GM21576 (cell line): ENCODE results near the gene CCDC51.
"Not testable (repeated sequence)": the region's sequence is repeated elsewhere in the genome, so short reads cannot be mapped to it uniquely, and the experiment has no call there.

Experiments used
- ATAC-seq: cut with Tn5 transposase; IDR thresholded peaks from one replicate; pipeline ENCODE4 v1.9.1; 2021; ENCODE audit warnings: mild to moderate bottlenecking, moderate library complexity; ENCODE audit not compliant: unreplicated experiment

Gene CCDC51

DNA sequence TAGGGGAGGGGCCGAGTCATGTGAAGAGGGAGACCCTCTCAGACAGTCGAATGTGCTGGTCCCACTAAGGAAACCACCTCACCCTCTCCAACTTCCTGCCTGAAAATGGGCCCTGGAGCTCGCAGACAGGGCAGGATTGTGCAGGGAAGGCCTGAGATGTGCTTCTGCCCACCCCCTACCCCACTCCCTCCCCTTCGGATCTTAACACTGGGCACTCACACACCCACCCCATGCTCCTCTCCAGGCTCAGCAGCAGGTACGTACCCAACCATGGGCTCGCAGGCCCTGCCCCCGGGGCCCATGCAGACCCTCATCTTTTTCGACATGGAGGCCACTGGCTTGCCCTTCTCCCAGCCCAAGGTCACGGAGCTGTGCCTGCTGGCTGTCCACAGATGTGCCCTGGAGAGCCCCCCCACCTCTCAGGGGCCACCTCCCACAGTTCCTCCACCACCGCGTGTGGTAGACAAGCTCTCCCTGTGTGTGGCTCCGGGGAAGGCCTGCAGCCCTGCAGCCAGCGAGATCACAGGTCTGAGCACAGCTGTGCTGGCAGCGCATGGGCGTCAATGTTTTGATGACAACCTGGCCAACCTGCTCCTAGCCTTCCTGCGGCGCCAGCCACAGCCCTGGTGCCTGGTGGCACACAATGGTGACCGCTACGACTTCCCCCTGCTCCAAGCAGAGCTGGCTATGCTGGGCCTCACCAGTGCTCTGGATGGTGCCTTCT, 26.6 kb upstream of the CCDC51 start:
- ATAC-seq, result no peak

DNA sequence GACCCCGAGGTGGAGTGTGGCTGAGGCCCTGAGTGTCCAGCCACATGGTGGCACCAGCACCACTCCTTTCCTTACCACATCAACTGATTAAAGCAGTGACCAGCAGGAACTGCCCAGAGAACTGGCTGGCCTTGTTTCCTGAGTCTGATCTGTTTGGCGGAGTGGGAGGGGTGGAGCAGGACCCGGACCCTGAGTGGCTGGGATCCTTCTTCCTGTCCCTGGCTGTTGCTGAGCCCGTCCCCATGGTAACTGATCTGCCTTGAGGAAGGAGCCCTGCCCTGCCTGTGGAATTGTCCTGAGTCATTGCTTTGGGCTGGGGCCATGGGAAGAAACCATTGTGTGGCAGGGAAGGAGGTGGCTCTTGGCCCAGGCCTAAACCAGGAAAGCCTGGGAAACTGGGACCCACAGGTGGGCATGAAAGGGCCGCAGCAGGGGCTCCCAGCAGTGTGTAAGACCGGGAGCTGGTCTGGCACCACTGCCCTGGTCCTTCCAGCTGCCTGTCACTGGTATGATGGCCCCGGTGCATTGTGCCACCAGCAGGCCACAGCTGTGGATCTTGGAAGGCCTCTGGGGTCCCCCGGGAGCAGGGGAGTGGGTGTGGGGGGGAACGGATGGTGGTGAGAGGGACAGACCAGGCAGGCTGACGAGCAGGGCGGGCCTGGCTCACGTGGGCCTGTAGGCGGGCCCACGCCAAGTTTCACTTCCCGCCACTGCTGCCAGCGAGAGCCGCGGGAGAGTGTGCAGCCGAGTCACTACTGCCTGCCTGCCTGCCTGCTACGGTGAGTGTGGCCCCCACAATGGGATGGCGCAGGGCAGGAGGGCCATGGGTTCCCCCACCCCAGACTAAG, 25.8 kb upstream of the CCDC51 start:
- peak; percentile 82 for ATAC-seq

DNA sequence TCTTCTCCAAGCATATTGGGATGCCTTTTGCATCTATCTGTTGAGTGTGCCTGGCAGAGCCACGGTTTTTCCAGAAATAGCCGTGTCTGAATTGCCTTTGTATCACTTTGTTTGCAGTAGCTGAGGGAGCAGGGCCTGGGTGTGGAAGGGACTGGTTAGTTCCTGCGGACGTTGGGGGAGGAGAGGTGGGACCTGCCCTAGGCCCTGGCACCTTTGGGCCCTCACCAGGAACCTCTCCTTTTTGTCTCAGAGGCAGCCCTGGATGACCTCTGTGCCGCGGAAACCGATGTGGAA, 25.3 kb upstream of the CCDC51 start:
- ATAC-seq, result no peak

GRCh38 chr3:48464713-48465221, 24.8 kb upstream of the CCDC51 start:
- no peak for ATAC-seq

- ATAC-seq, result no peak
Measured at GRCh38 chr3:48463703-48464102, 23.8 kb upstream of the CCDC51 start.

GRCh38 chr3:48461767-48462166, 21.8 kb upstream of the CCDC51 start:
- ATAC-seq, result not testable (repeated sequence)

DNA sequence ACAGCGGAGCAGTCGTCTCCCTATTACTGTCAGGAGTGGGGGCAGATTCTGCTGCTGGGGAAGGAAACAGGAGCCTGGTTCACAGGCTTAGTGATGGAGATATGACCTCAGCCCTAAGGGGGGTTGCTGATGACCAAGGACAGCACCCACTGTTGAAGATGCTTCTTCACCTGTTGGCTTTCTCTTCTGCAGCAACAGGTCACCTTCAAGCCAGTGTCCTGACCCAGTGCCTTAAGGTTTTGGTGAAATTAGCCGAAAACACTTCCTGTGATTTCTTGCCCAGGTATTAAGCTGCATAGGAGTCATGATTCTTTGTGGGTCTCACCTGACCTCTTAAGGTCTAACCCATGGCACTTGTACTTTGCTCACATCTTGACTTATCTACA, 20.6 kb upstream of the CCDC51 start:
- no peak for ATAC-seq

DNA sequence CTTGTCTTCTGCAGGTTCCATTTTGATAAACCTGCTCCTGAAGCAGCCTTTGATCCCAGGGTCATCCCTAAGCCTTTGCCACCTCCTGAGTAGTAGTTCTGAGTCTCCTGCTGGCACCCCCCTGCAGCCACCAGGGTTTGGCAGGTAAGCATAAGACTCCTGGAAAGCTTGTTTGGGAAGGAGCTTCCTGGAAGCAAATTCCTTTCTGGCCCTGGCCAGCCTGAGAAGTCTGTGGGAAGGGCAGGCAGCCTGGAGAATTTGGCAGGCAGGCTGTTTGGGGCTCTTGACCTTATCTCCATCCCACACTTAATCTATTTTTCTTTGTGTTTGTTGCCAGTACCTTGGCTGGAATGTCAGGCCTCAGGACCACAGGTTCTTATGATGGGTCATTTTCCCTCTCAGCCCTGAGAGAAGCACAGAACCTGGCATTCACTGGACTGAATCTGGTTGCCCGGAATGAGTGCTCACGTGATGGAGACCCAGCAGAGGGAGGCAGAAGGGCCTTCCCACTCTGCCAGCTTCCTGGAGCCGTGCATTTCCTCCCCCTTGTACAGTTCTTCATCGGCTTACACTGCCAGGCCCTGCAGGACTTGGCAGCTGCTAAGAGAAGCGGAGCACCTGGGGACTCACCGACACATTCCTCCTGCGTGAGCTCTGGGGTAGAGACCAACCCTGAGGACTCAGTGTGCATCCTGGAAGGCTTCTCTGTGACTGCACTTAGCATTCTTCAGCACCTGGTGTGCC, 20.0 kb upstream of the CCDC51 start:
- ATAC-seq, result no peak

- no peak for ATAC-seq
Measured at GRCh38 chr3:48459331-48459730, 19.4 kb upstream of the CCDC51 start.

GRCh38 chr3:48456456-48456855, 16.5 kb upstream of the CCDC51 start:
- no peak for ATAC-seq

DNA sequence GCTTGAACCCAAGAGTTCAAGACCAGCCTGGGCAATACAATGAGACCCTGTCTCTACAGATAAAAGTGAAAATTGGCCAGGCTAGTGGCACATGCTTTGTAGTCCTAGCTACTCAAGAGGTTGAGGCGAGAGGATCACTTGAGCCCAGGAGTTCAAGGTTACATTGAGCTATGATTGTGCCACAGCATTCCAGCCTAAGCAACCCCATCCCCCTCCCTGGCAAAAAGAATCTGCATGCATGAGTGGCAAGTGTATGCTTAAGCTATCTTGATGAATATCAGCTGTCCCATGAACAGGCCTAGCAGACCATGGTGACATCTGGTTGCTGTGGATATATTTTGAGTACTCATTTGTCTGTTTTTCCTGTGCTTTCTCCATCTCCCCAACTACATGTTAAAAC, 11.4 kb upstream of the CCDC51 start:
- no peak for ATAC-seq

GRCh38 chr3:48446425-48447193, 6.7 kb upstream of the CCDC51 start, which contains the start of gene ATRIP:
Gene ATRIP, plus strand, starts transcription at chr3:48446737. Its CDS starts 109 bp downstream, at chr3:48446846.
- ATAC-seq, result peak; percentile 77

DNA sequence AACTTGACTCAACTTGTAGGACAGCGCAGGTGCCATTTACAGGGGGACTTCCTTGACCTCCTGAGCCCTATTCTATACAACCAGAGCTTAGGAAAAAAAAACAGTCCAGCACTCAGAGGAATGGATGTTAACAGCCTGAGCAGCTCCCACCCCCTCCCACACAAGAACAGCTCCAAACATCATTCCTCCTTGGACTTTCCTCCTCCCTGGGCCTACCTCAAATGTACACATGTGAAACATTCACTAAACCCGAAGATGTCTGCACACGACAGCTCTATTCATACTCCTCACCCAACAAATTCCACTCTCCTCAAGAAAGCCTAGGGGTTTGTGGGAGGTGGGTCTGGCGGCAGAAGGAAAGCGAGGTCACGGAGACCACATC, 6.1 kb upstream of the CCDC51 start:
- ATAC-seq, result peak; percentile 7

DNA sequence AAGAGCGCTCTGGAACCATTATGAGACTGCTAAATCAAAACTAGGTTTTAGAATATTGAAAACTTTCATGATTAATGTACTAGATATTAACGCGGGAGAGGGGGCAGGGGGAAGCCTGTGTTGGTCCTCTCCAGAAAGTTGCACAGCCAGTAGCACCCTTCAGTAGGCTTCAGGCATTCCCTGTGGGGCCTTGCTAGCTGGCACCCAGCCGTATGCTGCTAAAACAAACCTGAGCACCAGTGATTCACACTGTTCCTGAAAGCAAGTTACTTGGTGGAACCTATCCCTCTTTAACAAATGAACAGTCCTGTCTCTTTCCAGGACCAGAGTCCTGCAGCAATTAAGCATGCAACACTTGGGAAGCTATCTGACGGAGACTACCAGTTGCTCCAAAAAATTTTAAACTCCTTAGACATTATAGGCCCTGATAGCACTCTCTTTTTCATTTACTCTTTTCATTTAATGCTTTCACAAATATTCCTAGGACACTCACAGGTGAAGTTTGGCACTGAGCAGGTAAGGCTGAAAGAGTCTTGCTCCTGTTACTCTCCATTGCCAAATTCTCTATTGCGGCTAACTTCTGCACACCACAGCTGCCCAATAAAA, 5.5 kb upstream of the CCDC51 start:
- no peak for ATAC-seq

GRCh38 chr3:48441940-48442339, 2.0 kb upstream of the CCDC51 start:
- no peak for ATAC-seq

DNA sequence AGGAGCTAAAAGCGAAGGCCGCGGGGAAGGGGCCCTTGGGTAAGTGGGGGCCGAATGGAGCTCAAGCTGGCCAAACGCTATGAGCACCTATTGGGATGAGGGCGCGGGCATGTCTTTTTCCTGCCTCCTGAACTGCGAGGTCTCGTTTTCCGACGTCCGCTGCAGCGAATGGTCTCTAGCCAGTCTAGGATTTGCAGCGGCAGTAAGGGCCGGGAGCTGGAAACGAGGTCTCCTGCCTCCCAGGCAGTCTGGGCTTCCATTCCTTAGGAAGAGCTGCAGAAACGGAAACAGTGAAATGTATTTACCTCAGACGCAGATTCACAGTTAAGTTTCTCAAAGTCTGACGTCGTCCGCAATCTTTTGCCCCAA, 655 bp upstream of the CCDC51 start:
- no peak for ATAC-seq

DNA sequence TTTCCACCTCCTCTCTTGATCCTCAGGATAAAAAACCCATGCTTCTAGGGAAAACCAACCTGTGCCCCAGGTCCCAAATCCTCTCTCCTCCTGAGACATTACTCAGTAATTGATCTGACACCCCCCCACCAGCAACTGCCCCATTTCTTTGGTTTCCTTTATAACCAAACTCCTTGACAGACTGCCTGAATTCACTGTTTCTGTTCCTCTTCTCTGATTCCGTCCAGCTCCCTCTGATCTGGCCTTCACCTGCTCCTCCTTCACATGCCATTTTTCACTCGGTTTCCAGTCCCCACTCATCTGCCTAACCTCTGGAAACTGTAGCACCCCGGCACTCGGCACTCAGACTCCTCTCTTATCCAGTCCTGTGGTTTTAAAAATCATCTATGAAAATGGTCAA, 2.1 kb downstream of the CCDC51 start:
- no peak for ATAC-seq

DNA sequence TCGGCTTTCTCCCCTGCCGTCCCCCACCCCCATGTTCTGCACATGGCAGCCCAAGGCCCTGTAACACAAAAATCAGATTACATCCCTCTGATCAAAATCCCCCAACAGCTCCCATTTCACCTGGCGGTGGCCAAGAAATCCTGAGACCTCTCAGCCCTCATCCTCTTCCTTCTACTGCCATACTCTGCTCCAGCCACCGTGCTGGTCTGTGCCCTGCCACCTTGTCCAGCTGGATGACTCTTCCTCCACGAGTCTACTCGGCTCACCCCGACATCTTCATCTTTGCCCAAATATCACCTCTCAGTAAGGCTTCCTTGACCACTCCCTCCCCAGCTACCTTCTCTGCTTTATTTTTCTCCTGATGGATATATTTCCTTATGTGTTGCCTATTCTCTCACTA, 3.1 kb downstream of the CCDC51 start:
- no peak for ATAC-seq

GRCh38 chr3:48436477-48436787, 3.5 kb downstream of the CCDC51 start:
- no peak for ATAC-seq

- no peak for ATAC-seq
Measured at GRCh38 chr3:48435774-48436476, 4.0 kb downstream of the CCDC51 start.
